Medulla oblongata (tissue), 1 donor: Measurements from ENCODE around the gene BCL2L11.

Experiments used
- DNase-seq: peaks from one replicate; pipeline ENCODE4 v3.0.0-alpha.2; 2015; ENCODE audit errors: extremely low spot score

Gene BCL2L11

GRCh38 chr2:111143107-111143842, 22.6 kb downstream of the BCL2L11 start:
- no peak for DNase-seq

GRCh38 chr2:111143843-111144198, 23.1 kb downstream of the BCL2L11 start:
- no peak for DNase-seq

GRCh38 chr2:111145103-111145760, 24.5 kb downstream of the BCL2L11 start:
- no peak for DNase-seq

GRCh38 chr2:111145951-111146350, 25.2 kb downstream of the BCL2L11 start:
- DNase-seq: no peak

- no peak for DNase-seq
Observed at GRCh38 chr2:111148225-111148873, 27.6 kb downstream of the BCL2L11 start.

GRCh38 chr2:111148925-111149324, 28.2 kb downstream of the BCL2L11 start:
- DNase-seq: no peak

GRCh38 chr2:111149882-111150455, 29.3 kb downstream of the BCL2L11 start:
- DNase-seq: no peak

- no peak for DNase-seq
Observed at GRCh38 chr2:111154758-111155157, 34.0 kb downstream of the BCL2L11 start.

- peak; percentile 74 for DNase-seq
Observed at GRCh38 chr2:111155610-111156009, 34.9 kb downstream of the BCL2L11 start.

GRCh38 chr2:111156529-111156928, 35.8 kb downstream of the BCL2L11 start:
- DNase-seq: no peak

GRCh38 chr2:111157071-111157661, 36.5 kb downstream of the BCL2L11 start:
- no peak for DNase-seq

GRCh38 chr2:111157798-111158197, 37.1 kb downstream of the BCL2L11 start:
- DNase-seq: no peak

GRCh38 chr2:111159641-111160040, 38.9 kb downstream of the BCL2L11 start:
- no peak for DNase-seq

- DNase-seq: no peak
Observed at GRCh38 chr2:111160758-111161157, 40.0 kb downstream of the BCL2L11 start.

GRCh38 chr2:111161971-111162370, 41.3 kb downstream of the BCL2L11 start:
- peak; percentile 79 for DNase-seq

- DNase-seq: no peak
Observed at GRCh38 chr2:111162718-111163331, 42.1 kb downstream of the BCL2L11 start.

GRCh38 chr2:111164078-111164477, 43.4 kb downstream of the BCL2L11 start:
- no peak for DNase-seq

GRCh38 chr2:111165084-111165483, 44.4 kb downstream of the BCL2L11 start:
- no peak for DNase-seq

- no peak for DNase-seq
Observed at GRCh38 chr2:111166115-111166514, 45.4 kb downstream of the BCL2L11 start.

- no peak for DNase-seq
Observed at GRCh38 chr2:111167076-111167862, 46.6 kb downstream of the BCL2L11 start.

GRCh38 chr2:111167863-111168162, 47.1 kb downstream of the BCL2L11 start:
- DNase-seq: no peak
